Measurements from ENCODE around the gene ZFP91. TPM values are rescaled to one million over a fixed set of nuclear protein-coding genes. Genes with fewer than 3 reads are reported as not detected.

Gene ZFP91
- polyA plus RNA-seq, 4 donors: 56.2 to 63.4 (median 60.3) TPM

DNA sequence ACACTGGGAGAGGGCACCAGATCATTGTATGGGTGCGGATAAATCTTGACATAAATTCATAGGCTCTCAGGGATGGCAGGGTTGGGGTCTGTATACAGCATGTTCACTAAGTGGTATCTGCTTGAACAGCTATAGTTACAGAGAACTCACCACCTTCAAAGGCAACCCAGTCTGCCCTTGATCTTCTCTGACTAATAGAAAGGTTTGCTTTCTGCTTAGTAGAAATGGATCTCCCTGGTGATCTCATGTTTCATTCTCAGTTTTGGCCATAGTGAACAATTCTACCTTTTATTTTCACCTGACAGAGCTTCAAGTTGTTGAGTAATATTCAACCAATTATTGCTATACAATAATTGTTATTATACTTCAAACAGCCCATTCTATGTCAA, 76.0 kb downstream of the ZFP91 start:
- DNase-seq (ENCODE audit: low read depth in 4 of 4, low spot score in 2 of 4): no peak

GRCh38 chr11:58656348-58656747, 77.5 kb downstream of the ZFP91 start:
- DNase-seq (ENCODE audit: low read depth in 4 of 4, low spot score in 2 of 4): no peak

- no peak for DNase-seq (ENCODE audit: low read depth in 4 of 4, low spot score in 2 of 4)
These were observed 79.8 kb downstream of the ZFP91 start for GRCh38 chr11:58658623-58659022.

GRCh38 chr11:58659404-58659803, 80.5 kb downstream of the ZFP91 start:
- no peak for DNase-seq (ENCODE audit: low read depth in 4 of 4, low spot score in 2 of 4)

DNA sequence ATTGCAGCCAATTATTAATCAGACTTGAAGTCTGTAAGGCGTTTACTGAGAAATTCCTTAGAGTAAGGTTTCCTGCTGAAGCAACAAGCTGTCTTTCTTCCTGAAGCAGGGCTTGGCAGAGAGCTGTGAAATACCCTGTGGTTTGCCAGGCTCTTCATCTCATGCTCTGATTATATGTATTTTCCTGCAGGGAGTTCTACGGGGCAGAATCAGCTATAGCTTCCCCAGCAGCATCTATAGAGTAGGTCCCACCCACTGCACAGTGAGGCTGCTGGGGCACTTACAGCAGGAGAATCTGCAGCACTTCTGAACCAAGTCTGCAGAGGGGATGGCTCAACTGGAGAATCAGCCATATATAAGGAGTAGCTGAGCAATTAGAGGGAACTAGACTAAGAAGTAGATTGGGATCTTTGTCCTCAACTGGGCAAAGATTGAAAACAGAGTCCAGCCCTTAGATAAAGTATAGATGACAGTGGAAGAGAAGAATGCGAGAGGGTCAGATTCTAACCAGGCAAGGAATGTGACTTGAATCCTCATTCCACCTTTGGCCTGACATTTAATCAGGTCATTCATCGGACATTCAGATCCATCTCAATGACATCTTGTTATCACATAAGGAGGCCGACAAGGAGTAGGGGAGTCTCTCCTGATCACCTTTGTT, 81.2 kb downstream of the ZFP91 start:
- DNase-seq (ENCODE audit: low read depth in 4 of 4, low spot score in 2 of 4): no peak

Other genes with a start within 250 kb of the ZFP91 start
- not detected for gene OR5B17, start 220.0 kb upstream of the ZFP91 start, polyA plus RNA-seq (ENCODE audit: insufficient read length in 4 of 4)
- not detected for gene OR5B3, start 172.2 kb upstream of the ZFP91 start, polyA plus RNA-seq (ENCODE audit: insufficient read length in 4 of 4)
- under 1 TPM in 2 of 4 donors, not detected in 2; 0.13 to 0.20 TPM for gene OR5B2, start 150.9 kb upstream of the ZFP91 start, polyA plus RNA-seq (ENCODE audit: insufficient read length in 4 of 4)
- gene OR5B12, start 136.8 kb upstream of the ZFP91 start, polyA plus RNA-seq (ENCODE audit: insufficient read length in 4 of 4): not detected
- not detected for gene OR5B21, start 71.0 kb upstream of the ZFP91 start, polyA plus RNA-seq (ENCODE audit: insufficient read length in 4 of 4)
- 10 to 100 TPM in 1 of 4 donors, 1 to 10 TPM in 3; 6.5 to 10.1 (median 9.0) TPM for gene LPXN, start 3.2 kb upstream of the ZFP91 start, polyA plus RNA-seq (ENCODE audit: insufficient read length in 4 of 4)
- 1 to 10 TPM in 3 of 4 donors, under 1 TPM in 1; 0.49 to 1.9 (median 1.7) TPM for gene CNTF, start 43.6 kb downstream of the ZFP91 start, polyA plus RNA-seq (ENCODE audit: insufficient read length in 4 of 4)
- 100 to 1,000 TPM; 103 to 162 (median 158) TPM for gene GLYAT, start 152.9 kb downstream of the ZFP91 start, polyA plus RNA-seq (ENCODE audit: insufficient read length in 4 of 4)

All from left renal cortex interstitium (tissue), 4 donors.